ENCODE results near the gene SPIN2A. TPM values are rescaled to one million over a fixed set of nuclear protein-coding genes. Genes with fewer than 3 reads are reported as not detected.
"Not testable (repeated sequence)": the region's sequence is repeated elsewhere in the genome, so short reads cannot be mapped to it uniquely, and the experiment has no call there.

SPIN2A gene
- total RNA-seq, result 1 to 10 TPM; 1.1 to 1.6 TPM

DNA sequence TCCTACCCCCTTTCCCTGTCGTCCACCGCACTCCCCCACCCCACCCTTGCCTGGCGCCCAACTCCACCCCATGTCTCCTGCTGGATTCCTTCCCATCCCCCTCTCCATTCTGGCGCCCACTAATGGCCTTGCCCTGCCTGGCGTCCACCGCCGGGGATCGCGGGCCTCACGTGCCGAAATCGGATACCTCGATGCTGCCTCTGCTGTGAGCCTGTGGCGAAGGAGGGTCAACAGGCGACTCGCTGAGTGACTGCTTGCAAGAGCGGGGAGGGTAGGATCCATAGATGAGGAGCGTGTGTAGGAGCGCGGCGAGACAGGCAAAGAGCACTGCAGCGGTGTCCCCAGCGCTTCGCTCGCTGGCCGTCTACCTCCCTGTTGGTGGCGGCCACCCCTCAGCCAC, at the start of gene SPIN2A:
Gene SPIN2A (minus strand): TSS at position 325 of the 400 bp plus-strand sequence. CDS start 800 bp downstream, outside the sequence.
- DNase-seq; ATAC-seq (ENCODE audit: low read depth); H3K27ac Mint-ChIP-seq; H3K27me3 Mint-ChIP-seq; H3K4me1 Mint-ChIP-seq; H3K36me3 Mint-ChIP-seq; H3K4me3 Mint-ChIP-seq; H3K9me3 Mint-ChIP-seq; POLR2A ChIA-PET: not testable (repeated sequence)

DNA sequence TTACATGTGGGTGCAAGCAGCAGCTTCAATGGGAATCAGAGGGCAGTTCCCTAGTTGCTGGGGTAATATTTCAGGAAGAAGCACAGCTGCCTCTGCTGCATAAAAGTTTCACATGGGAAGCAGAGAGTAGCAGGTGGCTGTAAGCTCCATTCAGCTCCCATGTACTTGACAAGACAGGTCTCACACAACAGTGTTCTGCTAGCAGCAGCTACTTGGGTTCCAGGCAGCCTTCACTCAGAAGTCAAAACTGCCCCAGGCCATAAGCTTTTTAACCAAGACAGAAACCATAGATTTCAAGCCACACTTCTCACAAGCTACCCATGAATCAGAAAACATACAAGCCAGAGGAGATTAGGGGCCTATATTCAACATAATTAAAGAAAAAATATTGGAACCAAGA, 41.4 kb upstream of the SPIN2A start:
- peaks cover 2% of the 10 kb centered on the region for H3K9me3 Mint-ChIP-seq
- no peaks in the 10 kb centered on the region for H3K27me3 Mint-ChIP-seq
- POLR2A ChIA-PET, result no interaction called here
- DNase-seq (no peak), ATAC-seq (ENCODE audit: low read depth) (no peak)
- no peak overlapping the region for H3K4me3 Mint-ChIP-seq
- no peaks in the 10 kb centered on the region for H3K4me1 Mint-ChIP-seq
- H3K27ac Mint-ChIP-seq, result no peak overlapping the region
- no peaks in the 10 kb centered on the region for H3K36me3 Mint-ChIP-seq

DNA sequence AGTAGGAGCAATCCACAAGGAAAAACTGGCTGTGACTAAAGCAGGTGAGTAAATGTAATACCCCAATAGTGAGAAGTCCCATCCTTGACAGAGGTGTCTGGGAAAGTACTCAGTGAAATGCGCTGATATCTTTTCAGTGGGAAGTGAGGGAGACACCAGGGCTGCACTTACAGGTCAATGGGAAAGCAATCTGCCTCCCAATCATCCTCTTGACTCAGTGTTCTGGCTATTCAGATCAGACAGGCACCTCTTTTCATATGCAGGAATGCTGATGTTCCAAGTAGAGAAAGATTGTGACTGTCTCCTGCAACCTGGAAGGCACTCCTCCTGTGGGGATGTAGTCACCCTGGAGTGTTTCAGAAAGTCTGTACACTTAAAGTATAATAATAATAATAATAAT, 39.9 kb upstream of the SPIN2A start:
- Mint-ChIP-seq H3K27me3 (no peaks in the 10 kb centered on the region), H3K4me1 (no peaks in the 10 kb centered on the region), H3K36me3 (no peaks in the 10 kb centered on the region), H3K27ac (no peak overlapping the region), H3K4me3 (no peak overlapping the region), H3K9me3 (no peaks in the 10 kb centered on the region)
- no peak for DNase-seq
- POLR2A ChIA-PET, result no interaction called here
- ATAC-seq (ENCODE audit: low read depth), result no peak

DNA sequence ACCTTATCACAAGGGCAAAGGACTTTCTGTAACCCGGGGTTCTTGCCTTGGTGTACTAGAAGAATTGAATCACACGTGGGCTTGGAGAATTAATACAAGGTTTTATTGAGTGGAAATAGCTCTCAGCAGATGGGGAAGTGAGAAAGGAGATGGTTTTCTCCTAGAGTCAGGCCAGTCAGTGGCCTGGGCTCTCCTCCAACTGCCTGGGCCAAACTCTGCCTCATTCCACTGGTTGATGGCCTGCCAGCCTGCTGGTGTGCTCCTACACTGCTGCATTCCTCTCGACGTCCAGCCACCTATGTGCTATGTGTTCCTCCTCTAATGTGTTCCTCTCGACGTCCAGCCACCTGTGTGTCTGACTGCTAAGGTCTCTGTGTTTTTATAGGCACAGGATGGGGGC, 35.3 kb upstream of the SPIN2A start:
- Mint-ChIP-seq H3K9me3 (no peaks in the 10 kb centered on the region), H3K4me1 (no peaks in the 10 kb centered on the region), H3K27ac (no peak overlapping the region), H3K4me3 (no peak overlapping the region), H3K27me3 (no peaks in the 10 kb centered on the region), H3K36me3 (no peaks in the 10 kb centered on the region)
- POLR2A ChIA-PET, result no interaction called here
- ATAC-seq (ENCODE audit: low read depth) (no peak), DNase-seq (no peak)

DNA sequence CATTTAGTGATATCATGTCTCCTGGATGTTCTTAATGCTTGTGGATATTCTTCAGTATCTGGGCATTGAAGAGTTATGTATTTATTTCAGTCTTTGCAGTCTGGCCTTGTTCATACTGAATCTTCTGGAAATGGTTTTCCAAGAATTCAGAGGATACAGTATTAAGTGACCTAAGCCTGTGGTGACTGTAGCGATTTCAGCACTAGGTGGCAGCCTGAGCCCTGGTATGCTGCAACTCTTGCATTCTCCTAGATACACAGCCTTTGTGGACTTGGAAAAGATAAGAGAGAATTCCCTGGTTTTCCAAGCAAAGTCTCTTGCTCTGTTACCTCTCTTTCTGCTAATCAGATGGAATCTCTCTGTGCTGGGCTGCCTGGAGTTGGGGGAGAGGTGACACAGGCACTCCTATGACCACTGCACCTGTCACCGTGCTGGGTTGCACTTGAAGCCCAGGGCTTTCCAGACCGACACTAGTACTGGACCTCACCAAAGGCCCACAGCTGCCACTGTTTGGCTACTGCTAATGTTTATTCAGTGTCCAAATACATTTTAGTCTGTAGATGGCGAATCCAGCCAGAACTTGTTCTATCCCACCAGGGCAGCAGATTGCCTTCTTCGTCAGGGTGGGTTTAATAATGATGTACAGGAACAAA, 19.3 kb upstream of the SPIN2A start:
- Mint-ChIP-seq H3K4me1 (peaks cover 1% of the 10 kb centered on the region), H3K27me3 (no peaks in the 10 kb centered on the region), H3K27ac (no peak overlapping the region), H3K36me3 (no peaks in the 10 kb centered on the region), H3K9me3 (peaks cover 8% of the 10 kb centered on the region), H3K4me3 (no peak overlapping the region)
- ATAC-seq (ENCODE audit: low read depth) (no peak), DNase-seq (no peak)
- POLR2A ChIA-PET, result no interaction called here

- H3K27ac Mint-ChIP-seq, result no peak overlapping the region
- no peaks in the 10 kb centered on the region for H3K27me3 Mint-ChIP-seq
- peaks cover 2% of the 10 kb centered on the region for H3K4me1 Mint-ChIP-seq
- ATAC-seq (ENCODE audit: low read depth) (no peak), DNase-seq (no peak)
- H3K36me3 Mint-ChIP-seq, result peaks cover 2% of the 10 kb centered on the region
- peaks cover 5% of the 10 kb centered on the region for H3K9me3 Mint-ChIP-seq
- no peak overlapping the region for H3K4me3 Mint-ChIP-seq
- POLR2A ChIA-PET, result no interaction called here
These were observed 18.0 kb upstream of the SPIN2A start for GRCh38 chrX:57155171-57155570.

DNA sequence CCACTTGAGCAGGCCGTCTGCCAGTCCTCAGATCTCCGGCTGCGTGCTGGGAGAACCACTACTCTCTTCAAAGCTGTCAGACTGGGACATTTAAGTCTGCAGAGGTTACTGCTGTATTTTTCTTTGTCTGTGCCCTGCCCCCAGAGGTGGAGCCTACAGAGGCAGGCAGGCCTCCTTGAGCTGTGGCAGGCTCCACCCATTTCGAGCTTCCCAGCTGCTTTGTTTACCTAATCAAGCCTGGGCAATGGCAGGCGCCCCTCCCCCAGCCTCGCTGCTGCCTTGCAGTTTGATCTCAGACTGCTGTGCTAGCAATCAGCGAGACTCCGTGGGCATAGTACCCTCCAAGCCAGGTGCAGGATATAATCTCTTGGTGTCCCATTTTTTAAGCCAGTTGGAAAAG, 15.0 kb upstream of the SPIN2A start:
- H3K4me3 Mint-ChIP-seq; H3K4me1 Mint-ChIP-seq; H3K27me3 Mint-ChIP-seq; POLR2A ChIA-PET; ATAC-seq (ENCODE audit: low read depth); DNase-seq; H3K27ac Mint-ChIP-seq; H3K36me3 Mint-ChIP-seq: not testable (repeated sequence)
- H3K9me3 Mint-ChIP-seq, result peaks cover 12% of the 10 kb centered on the region

- Mint-ChIP-seq H3K4me3 (no peak overlapping the region), H3K27ac (no peak overlapping the region), H3K9me3 (no peaks in the 10 kb centered on the region), H3K27me3 (no peaks in the 10 kb centered on the region), H3K4me1 (peaks cover 9% of the 10 kb centered on the region), H3K36me3 (no peaks in the 10 kb centered on the region)
- POLR2A ChIA-PET, result no interaction called here
- ATAC-seq (ENCODE audit: low read depth) (no peak), DNase-seq (no peak)
These were observed 1.5 kb upstream of the SPIN2A start for GRCh38 chrX:57138674-57139073.

- no peak for ATAC-seq (ENCODE audit: low read depth)
- DNase-seq, result no peak
- Mint-ChIP-seq H3K36me3 (no peaks in the 10 kb centered on the region), H3K9me3 (no peaks in the 10 kb centered on the region), H3K27ac (no peak overlapping the region), H3K27me3 (no peaks in the 10 kb centered on the region), H3K4me1 (peaks cover 9% of the 10 kb centered on the region), H3K4me3 (no peak overlapping the region)
- POLR2A ChIA-PET, result no interaction called here
These were observed 304 bp upstream of the SPIN2A start for GRCh38 chrX:57137501-57137900.

- H3K4me3 Mint-ChIP-seq; H3K36me3 Mint-ChIP-seq; DNase-seq; H3K4me1 Mint-ChIP-seq; H3K27me3 Mint-ChIP-seq; H3K27ac Mint-ChIP-seq; H3K9me3 Mint-ChIP-seq; ATAC-seq (ENCODE audit: low read depth); POLR2A ChIA-PET: not testable (repeated sequence)
These were observed 608 bp downstream of the SPIN2A start for GRCh38 chrX:57136589-57136988.

GRCh38 chrX:57135287-57135686, 1.9 kb downstream of the SPIN2A start:
- DNase-seq, result no peak
- POLR2A ChIA-PET, result no interaction called here
- no peak for ATAC-seq (ENCODE audit: low read depth)
- H3K27ac Mint-ChIP-seq, result no peak overlapping the region
- peaks cover 5% of the 10 kb centered on the region for H3K4me1 Mint-ChIP-seq
- no peak overlapping the region for H3K4me3 Mint-ChIP-seq
- H3K9me3 Mint-ChIP-seq, result no peaks in the 10 kb centered on the region
- H3K36me3 Mint-ChIP-seq, result no peaks in the 10 kb centered on the region
- H3K27me3 Mint-ChIP-seq, result no peaks in the 10 kb centered on the region

DNA sequence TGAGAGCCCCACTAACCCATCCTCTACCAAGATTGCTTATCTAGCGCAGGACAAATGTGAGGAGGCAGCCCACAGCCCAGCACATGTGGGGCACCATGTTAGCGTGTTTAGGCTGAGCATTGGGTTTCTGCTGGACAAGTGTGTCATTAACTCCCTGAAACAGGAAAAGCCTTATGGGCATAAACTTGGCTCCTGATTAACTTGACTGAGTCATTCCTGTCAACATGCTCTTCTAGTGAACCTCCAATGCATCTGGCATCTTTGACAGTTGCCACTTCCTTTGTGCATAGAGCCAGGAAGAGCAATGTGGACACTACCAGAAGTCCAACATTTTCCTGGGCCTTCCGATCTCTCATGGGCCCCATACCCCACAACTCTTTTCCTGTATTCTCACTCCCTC, 2.5 kb downstream of the SPIN2A start:
- Mint-ChIP-seq H3K4me1 (peaks cover 7% of the 10 kb centered on the region), H3K9me3 (no peaks in the 10 kb centered on the region), H3K36me3 (no peaks in the 10 kb centered on the region), H3K27me3 (no peaks in the 10 kb centered on the region), H3K27ac (no peak overlapping the region), H3K4me3 (no peak overlapping the region)
- no peak for DNase-seq
- no peak for ATAC-seq (ENCODE audit: low read depth)
- POLR2A ChIA-PET, result no interaction called here

GRCh38 chrX:57133706-57134105, 3.5 kb downstream of the SPIN2A start:
- Mint-ChIP-seq H3K36me3 (no peaks in the 10 kb centered on the region), H3K4me1 (peaks cover 7% of the 10 kb centered on the region), H3K4me3 (no peak overlapping the region), H3K9me3 (no peaks in the 10 kb centered on the region), H3K27me3 (no peaks in the 10 kb centered on the region), H3K27ac (no peak overlapping the region)
- DNase-seq (no peak), ATAC-seq (ENCODE audit: low read depth) (no peak)
- POLR2A ChIA-PET, result no interaction called here

GRCh38 chrX:57133284-57133683, 3.9 kb downstream of the SPIN2A start:
- ATAC-seq (ENCODE audit: low read depth); H3K27me3 Mint-ChIP-seq; H3K36me3 Mint-ChIP-seq; DNase-seq; H3K4me1 Mint-ChIP-seq; POLR2A ChIA-PET; H3K9me3 Mint-ChIP-seq; H3K4me3 Mint-ChIP-seq; H3K27ac Mint-ChIP-seq: not testable (repeated sequence)

GRCh38 chrX:57132046-57132445, 5.2 kb downstream of the SPIN2A start:
- ATAC-seq (ENCODE audit: low read depth) (no peak), DNase-seq (no peak)
- Mint-ChIP-seq H3K36me3 (no peaks in the 10 kb centered on the region), H3K27me3 (no peaks in the 10 kb centered on the region), H3K4me3 (no peak overlapping the region), H3K9me3 (no peaks in the 10 kb centered on the region), H3K27ac (no peak overlapping the region), H3K4me1 (peaks cover 4% of the 10 kb centered on the region)
- POLR2A ChIA-PET, result no interaction called here
